LNCAP (cell line): ENCODE results near the gene POLR2E.

ENCODE experiments used
- CTCF ChIP-seq: fragments of 450-650 bp; IDR thresholded peaks from 2 replicates; pipeline ENCODE4 v1.5.1; 2017; ENCODE audit warnings: mild to moderate bottlenecking

Gene POLR2E

GRCh38 chr19:1070931-1071791 is 24.0 kb downstream of the POLR2E start:
- no peak for TF ChIP-seq CTCF

GRCh38 chr19:1070576-1070930 is 24.6 kb downstream of the POLR2E start:
- no peak for TF ChIP-seq CTCF

GRCh38 chr19:1069009-1069779 is 26.0 kb downstream of the POLR2E start:
- TF ChIP-seq CTCF, result no peak

- TF ChIP-seq CTCF, result no peak
Observed at GRCh38 chr19:1068009-1069001, 26.9 kb downstream of the POLR2E start.

GRCh38 chr19:1067341-1067957 is 27.7 kb downstream of the POLR2E start:
- TF ChIP-seq CTCF, result no peak

- no peak for TF ChIP-seq CTCF
Observed at GRCh38 chr19:1066748-1067340, 28.3 kb downstream of the POLR2E start, which contains the start of gene ARHGAP45. Gene ARHGAP45, plus strand, starts transcription at chr19:1067167. Its CDS starts 239 bp downstream, at chr19:1067406.
